Stimulated activated CD8-positive, alpha-beta memory T cell treated with anti-CD3 and anti-CD28 coated beads, Interleukin-7, amount 100 ng/mL, for 1 hour (primary cell): ENCODE results near the gene ARAP3.

Experiments used
- DNase-seq, 2 donors: peaks; one replicate each; pipeline ENCODE4 v3.0.0-alpha.2; 2020; ENCODE audit warnings: low read depth in 2 of 2

The ARAP3 gene

DNA sequence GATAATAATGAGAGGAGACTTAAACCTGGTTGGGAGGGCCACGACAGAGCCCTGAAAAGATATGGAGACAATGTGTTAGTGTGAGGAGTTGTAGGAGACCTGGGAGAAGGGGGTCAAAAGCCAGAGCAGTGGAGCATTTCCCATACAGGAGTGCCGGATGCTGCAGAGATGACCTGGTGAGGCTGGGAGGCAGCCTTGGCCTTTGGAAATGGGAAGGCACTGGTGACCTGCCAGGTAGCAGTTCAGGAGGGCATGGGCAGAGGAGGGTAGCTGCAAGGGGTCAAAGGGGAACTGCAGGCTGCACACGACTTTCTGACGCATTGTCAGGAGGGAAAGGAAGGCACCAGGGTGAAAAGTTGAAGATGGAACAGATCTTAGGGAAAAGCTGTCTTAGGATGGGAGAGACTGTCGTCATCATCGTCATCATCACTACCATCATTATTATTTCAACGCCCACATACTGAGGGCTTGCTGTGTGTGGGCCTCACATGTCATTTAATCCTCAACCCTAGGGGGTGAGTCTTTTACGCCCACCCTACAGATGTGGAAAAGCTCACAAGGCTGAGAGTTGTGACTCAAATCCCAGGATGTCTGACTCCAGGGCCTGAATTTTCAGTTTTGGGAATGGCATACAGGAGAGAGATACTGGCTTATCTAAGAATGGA is 13.3 kb downstream of the ARAP3 start:
- DNase-seq, result no peak

DNA sequence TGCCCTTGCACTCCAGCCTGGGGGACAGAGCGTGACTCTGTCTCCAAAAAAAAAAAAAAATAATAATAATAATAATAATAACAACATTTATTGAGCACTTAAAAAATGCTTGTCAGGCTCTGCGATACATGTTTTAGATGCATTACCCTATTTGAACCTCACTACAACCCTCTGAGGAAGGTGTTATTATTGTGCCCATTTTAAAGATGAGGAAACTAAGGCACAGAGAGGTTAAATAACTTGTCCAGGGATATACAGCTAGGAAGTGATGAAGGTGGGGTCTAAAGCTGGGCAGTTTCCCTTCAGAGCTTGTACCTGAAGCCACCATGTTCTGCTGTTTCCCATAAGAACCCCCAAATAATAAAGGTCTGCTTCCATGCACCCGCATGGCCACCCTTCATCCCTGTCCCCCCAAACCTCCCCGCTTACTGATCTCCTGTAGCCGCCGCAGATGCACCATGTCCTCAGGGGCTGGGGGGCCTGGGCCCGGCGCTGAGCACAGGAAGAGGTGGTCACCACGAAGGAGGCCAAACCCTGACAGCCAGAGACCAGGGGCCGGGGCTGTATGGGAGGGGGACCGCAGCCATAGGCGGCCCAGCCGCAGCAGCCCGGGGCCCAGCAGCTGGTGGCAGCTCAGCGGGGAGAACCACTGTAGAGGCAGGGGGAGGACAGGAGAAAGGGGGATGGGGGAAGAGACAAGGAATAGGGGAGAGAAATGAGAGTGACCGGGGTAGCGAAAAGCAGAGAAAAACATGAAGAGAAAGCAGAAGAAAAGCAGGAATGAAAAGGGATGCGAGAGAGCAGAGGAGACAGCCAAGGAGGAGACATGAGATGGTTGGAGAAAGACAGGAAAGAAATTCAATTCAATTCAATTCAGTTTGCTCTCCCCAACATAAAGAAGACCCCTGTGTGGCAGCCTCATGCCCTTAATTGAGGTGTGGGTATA is 15.8 kb downstream of the ARAP3 start:
- DNase-seq, result no peak

DNA sequence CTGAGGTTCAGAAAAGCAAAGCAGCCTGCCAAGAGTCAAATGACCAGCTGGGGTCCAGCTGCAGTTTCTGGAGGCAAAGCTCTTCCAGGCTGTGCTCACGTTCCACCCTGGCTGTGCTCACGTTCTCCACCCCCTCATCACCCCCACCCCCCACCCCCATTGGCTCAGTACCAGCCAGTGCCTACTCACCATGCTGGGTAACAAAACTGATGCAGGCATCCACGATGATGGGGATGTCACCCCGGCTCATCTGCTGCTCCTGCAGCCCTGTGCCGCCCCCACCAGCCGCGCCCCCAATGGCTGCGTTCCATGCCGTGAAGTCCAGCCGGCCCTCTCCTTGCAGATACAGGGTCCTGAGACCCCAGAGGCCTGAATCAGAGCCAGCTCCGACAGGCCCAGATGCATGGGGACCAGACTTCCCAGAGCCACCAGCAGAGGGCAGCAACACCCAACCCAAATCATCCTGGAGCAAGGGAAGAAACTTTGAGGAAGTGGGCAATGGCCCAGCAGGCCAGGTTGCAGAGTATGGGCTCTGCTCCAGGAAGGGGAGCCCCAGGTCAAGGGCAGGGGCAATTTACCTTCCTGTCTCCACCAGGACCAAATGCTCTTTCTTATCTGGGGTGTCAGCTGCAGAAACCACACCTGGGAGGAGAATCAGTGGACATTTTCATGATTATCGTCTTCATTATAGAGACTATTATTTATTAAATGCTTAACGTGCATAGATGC is 17.1 kb downstream of the ARAP3 start:
- peak; percentile 43 to 65 for DNase-seq

DNA sequence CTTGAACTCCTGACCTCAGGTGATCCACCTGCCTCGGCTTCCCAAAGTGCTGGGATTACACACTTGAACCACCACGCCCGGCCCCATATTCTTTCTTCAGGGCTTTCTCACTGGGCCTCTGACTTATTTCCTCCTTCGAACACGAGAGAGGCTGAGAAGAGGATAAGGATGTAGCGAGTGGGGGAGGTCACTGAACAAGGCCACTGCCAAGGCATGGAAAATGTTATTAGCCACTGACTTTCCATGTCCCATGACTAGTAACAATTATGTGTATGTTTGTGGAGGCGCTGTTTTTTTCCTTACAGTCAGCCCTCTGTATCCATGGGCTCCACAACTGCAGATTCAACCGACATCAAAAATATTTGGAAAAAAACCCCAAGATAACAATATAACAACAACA is 18.5 kb downstream of the ARAP3 start:
- no peak for DNase-seq

DNA sequence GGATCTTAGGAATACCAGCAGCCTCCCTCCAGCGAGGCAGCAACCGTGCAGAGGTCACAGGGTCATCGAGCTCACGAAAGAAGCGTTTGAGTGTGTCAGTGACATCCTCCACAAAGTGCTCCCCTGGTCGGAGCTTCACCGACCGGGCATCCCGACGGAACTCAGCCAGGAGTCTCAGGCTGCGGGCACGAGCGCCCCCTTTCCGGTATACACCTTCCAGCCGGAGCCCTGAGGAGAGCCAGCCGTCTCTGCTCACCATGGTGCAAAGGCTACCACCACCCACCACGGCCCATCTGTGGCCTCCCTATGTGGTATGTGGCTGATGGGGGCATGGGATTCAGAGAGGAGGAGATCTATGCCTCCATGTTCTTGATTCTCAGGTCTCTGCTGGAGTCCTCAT is 20.0 kb downstream of the ARAP3 start:
- no peak for DNase-seq

DNA sequence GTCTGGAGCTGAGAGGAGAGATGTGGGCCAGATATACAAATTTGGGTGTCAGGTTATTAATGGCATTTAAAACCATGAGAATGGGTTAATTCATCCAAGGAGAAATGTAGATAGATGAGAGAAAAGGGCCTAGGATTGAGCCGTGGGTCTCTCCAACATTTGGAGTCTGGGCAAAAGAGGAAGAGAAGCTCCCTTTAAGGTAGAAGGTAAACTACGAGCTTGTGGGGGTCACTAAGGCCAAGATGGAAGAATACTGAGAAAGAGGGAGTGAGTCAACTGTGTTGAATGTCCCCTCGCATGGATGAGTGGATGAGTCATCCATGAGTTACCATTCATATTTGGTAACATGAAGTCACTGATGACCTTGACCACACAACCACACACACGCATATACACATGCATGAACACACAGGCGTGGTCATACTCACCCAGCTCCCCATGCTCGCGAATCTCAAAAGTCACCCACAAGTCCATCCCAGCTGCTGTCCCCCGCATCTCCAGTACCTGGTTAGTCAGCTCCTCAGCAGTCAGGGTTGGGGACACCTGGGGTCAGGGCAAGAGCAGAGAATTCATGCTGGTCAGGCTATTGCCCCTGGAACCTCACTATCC is 24.0 kb downstream of the ARAP3 start:
- DNase-seq, result no peak

DNA sequence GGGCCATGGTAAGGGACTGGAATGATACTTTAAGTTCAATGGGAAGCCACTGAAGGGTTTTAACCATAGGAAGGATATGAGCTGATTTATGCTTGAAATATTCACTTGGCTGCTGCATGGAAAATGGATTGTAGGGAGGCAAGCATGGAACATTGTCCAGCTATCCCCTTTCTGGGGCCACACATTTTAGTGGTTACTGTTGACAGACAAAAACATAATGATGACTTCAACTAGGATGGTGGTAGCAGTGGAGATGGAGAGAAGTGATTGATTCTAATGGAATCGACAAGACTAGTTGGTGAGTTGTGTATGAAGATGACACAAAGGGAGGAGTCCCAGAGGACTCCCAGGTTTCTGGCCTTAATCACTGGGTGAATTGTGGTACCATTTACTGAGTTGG is 24.6 kb downstream of the ARAP3 start:
- DNase-seq, result no peak

DNA sequence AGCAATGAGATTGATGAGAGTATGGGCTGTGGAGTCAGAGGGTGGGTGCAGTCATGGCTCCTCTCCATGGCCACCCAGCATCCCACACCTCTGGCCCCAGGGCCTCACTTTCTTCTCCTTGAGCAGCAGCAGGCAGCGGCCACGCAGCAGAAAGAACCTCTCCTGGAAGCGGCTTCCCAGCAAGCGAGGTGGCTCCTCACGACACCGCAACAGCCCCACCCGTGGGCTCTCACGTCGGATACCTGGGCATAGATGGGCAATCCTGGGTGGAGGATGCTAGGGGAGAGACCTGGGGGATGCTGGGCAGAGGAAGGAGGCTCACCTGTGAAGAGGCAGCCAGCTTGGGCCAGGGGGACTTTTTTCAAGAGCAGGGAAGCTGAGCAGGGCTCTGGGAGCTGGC is 25.6 kb downstream of the ARAP3 start:
- DNase-seq, result no peak

DNA sequence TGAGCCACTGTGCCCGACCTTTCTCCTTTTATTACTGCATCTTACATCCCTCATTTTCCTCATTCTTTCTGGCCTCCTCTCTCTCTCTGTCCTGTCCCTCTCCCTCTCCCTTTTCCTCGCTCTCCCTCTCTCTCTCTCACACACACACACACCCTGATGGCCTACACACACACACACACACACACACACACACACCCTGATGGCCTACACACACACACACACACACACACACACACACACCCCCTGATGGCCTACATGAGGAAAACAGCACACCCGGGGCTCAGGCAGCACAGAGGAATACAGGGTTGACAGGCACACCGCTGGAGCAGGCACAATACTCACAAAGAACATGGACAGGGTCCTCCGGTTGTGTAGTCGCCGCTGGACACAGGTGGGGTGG is 27.0 kb downstream of the ARAP3 start:
- DNase-seq, result no peak

DNA sequence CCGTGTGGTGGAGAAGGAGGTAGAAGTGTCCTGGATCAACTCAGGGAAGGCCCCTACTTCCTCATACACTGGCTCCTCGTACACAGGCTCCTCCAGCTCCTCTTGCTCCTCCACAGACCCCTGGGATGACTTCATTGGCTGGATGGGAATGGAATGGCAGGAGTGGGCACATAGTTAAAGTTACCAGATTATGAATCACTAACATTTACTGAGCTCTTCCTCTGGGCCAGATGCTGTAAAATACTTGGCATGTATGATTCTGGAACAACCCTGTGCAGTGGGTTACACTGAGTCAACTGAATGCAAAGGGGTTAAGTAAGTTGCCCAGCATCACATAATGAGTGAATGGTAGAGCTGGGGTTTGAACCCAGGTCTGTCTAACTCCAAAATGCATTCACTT is 27.7 kb downstream of the ARAP3 start:
- no peak for DNase-seq

DNA sequence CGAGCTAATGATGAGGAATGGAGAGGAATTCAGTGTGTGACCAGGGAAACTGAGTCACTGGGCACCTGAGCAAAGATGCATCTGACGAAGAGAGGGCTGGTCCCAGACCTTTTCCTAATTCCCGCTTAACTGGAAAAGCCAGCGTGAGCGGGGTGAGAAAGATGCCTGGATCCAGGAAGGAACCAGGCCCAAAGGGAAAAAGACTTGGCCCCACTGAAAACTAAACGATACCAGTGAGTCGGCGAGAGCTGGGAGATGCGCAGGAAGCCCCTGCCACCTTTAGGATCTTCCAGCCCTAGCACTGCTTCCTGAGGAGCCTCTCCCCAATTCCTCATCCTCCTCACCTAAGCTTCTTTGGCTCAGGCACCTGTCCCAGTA is 30.3 kb downstream of the ARAP3 start:
- DNase-seq, result no peak

DNA sequence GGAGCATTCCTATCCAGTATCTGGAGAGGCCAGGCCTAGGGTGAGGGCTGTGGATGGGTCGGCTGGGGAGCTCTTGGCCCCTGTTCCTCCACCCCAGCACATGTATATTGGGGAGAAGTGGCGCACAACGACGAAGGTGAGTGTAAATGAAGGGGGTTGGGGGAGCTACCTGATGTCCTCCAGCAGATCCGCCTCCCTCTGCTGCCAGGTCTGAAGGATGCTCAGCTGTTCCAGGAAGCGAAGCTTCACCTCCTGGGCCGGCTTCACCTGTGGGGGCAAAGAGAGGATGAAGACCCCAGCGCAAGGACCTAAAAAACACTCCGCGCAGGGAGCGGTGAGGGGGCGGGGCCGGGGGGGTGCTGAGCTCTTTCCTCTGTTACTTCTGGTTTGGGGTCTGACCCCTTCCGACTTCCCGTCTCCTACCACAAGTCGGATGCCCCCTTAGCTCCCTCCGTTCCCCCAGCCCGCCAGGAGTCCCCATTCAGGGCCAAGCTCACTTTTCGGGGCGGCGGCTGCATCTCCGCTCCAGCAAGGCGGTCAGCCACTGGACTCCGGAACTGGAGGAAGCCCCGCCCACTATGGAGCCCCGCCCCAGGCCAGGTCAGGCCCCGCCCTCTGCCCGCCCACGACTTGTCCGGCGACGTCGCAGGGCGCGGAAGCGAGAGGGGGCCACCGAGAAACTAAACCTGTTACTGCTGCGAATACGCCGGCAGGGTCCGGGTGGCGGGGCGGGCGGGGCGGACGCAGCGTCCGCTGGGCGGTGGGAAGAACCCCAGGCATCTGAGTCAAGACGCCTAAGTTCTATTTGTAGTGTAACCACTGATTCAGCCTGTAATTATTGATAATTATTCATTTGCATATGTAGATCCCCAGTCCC is 30.9 kb downstream of the ARAP3 start, which contains the start of gene FCHSD1:
Gene FCHSD1, minus strand, starts transcription at position 568 of the 877 bp plus-strand sequence. Its CDS starts 50 bp downstream, at position 518.
- DNase-seq, result peak; percentile 68

DNA sequence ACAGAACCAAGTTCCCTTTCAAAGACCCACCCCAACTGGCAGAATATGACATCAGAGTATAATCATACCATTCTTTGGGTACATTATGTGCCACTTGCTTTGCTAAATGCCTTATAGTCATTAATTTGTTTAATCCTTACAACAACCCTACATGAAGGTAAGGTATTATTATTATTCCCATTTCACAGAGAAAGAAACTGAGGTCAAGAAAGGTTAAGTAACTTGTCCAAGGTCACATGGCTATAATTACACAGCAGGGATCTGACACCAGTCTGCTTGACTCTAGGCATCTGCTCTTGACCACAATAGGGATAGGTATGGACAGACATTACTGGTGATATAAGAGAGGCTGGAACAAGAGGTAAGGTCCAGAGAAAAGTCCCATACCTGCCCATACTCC is 32.1 kb downstream of the ARAP3 start:
- no peak for DNase-seq

DNA sequence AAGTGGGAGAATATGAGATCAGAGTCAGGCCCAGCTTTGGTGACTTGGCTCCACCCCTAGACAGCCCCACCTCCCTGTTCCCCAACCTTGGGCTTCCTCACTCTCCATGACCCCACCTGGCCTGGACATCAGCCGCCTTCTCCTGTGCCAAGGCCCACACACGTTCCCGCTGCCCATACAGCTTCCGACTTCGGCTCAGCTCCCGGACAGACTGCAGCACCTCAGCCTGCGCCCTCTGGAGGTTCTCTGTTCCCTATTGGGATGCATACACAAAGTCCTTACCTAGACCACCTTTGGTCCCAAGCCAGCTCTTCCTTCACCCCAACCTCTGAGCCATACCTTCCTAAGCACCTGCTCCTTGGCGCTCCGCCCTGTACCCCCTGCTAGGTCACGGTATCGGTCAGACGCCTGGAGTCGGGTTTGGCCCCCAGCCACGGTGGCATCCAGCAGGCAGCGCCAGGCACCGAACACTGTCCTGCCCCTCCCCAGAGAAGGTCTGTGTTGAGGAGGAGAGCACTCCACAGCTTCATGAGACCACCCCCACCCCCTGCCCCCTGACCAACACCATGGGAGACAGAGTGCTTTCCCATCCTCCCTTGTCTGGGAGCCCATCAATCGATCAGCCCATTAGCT is 32.9 kb downstream of the ARAP3 start:
- DNase-seq, result no peak

DNA sequence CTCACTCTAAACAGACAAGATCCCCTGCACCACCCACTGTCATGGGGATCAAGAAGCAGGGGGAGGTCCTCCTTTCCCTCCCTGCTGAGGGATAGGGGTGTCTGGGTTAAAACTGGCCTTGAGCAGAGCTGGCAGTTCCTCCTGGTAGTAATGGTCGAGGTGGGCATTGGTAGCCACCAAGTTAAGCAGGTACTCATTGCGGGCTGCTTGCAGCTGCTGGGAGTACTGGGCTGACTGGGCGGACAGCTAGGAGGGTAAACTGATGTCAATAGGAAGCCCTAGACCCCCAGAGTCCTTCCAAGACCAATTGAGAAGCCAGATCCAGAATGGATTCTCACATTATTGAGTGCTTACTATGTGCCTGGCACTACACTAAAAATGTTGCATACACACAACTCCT is 34.2 kb downstream of the ARAP3 start:
- no peak for DNase-seq

DNA sequence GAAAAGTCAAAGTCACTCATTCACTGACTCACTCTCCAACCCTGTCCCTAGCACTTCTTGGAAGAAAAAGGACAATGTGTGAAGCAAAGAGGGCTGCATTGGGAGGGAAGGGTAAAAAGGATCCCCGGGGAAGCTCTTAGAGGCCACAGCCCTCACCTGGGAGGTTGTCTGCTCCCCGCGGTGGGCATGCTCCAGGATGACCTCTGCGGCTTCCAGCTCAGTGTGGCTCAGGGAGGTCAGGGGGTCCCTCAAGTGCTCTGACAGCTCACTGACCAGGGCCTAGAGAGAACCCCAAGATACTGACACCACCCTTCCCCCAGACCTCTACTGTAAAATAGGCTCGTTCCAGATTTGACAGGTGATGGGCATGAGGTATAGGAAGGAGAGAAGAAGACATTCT is 34.8 kb downstream of the ARAP3 start:
- DNase-seq, result no peak

DNA sequence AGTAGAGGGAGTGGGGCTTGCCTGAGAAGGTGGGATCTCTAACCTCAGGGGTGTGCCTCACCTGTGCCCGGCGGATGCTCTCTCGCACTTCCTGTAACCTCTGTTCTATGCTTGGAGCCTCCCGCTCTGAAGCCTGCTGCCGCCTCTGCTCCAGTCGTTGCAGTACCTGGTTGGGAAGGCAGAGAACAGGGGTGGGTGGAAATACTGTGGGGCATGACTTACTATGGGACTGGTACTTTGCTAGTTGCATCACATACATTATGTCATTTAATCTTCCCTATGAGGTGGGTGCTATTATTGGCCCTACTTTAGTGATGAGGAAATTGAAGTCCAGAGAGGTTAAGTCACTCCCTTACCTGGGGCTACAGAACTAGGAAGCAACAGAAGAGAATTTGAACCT is 36.0 kb downstream of the ARAP3 start:
- DNase-seq, result no peak

DNA sequence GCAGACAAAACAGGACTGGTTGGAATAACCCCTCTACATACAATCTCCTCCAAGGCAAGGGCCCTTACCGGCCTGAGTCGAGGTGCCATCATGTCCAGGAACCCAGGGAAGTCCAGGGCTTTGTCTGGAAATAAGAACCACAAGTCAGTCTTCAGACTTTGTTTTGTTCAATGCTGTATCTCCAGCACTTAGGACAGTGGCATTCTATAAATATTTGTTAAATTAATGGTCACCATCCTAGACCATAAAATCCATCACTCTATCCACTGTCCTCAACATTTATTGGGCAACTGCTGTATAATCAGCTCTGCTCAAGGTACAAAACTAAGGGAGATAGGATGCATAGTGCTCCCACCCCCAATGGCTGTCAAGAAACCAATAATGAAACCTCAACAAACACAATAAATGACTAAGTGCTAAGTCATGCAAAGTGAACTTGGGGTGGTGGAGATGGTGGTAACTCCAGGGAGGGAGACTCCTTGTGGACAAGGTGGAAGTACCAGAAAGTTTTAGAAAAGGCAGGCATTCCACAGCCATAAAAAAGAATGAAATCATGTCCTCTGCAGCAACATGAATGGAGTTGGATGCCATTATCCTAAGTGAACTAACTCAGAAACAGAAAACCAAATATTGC is 40.3 kb downstream of the ARAP3 start:
- DNase-seq, result no peak

DNA sequence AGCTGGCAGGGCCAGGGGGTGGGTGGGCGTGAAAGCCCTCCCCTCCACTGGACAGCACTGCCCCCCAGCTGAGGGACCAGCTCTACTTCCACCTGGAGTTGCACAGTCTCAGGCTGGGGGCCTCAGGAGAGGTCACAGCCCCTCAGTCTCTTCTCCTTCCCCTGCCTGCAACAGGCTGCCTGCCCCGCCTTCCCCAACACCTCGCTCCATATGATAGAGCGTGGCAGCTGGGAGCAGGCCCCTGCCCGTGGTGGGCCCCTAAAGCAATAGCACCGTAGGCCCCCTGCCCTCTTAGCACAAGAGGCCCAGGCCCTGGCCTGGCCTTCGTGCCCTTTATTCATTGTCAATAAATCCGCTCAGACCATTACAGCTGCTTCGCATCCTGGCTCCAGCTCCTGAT is 41.3 kb downstream of the ARAP3 start:
- no peak for DNase-seq

DNA sequence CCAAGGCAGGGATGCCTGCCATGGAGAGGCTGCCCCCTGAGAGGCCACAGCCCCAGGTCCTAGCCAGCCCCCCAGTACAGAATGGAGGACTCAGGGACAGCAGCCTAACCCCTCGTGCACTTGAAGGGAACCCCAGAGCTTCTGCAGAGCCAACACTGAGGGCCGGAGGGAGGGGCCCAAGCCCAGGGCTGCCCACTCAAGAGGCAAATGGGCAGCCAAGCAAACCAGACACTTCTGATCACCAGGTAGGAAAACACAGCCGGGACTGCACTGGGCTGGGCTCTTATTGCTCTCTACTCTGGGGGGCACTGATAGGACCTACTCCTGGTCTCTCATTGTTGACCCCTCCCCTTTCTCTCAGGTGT is 42.0 kb downstream of the ARAP3 start:
- DNase-seq, result no peak
